ENCODE results near the gene ZYX. TPM values are rescaled to one million over a fixed set of nuclear protein-coding genes. Genes with fewer than 3 reads are reported as not detected.

Gene ZYX
- total RNA-seq, 1 experiment from 2014 or later = 145 TPM

- CTCF ChIA-PET = interaction anchor here (0.5 to 1.2 kb wide), 5 partner anchors 26 to 595 kb away, joined by 3 to 8 read pairs (median 4); no protein-coding TSS in a partner anchor
- BruUV-seq (replicated peaks) = no TSS peak
- POLR2A ChIA-PET (ENCODE audit: unreplicated experiment) = interaction anchor here (0.5 kb wide), 1 partner anchor 443 kb away, joined by 3 read pairs; no protein-coding TSS in a partner anchor
- Histone ChIP-seq H3K36me3 (ENCODE audit: low read depth) (0 out of 2 replicates have a peak, but pooled peaks cover 2% of the 10 kb centered on the region), H3F3A (ENCODE audit: insufficient read depth, low read depth) (peaks cover 9% of the 10 kb centered on the region; the same call in 1 of the 2 replicates), H3K4me3 (peak overlapping the region; percentile 96), H3K9me2 (ENCODE audit: insufficient read depth) (no peaks in the 10 kb centered on the region), H4K20me1 (ENCODE audit: insufficient read depth) (no peaks in the 10 kb centered on the region), H3K27ac (no peak overlapping the region), H3K4me2 (peak overlapping the region; percentile 98), H3K9me3 (ENCODE audit: insufficient read depth, low read depth) (no peaks in the 10 kb centered on the region), H3K4me1 (replicated peaks; ENCODE audit: insufficient read depth) (peaks cover 23% of the 10 kb centered on the region), H3K79me2 (ENCODE audit: low read depth) (peaks cover 25% of the 10 kb centered on the region), H2AFZ (peak overlapping the region; percentile 96), H3K27me3 (ENCODE audit: insufficient read depth, low read depth) (no peaks in the 10 kb centered on the region)
- no peak for DNase-seq
- intact Hi-C loops (cut with micrococcal nuclease; ENCODE audit: unreplicated experiment) = loop anchor here (2.0 to 5.0 kb wide), 4 partner anchors 87 to 191 kb away; partner anchors contain the start of gene CASP2
- TF ChIP-seq EZH2 (IDR thresholded peaks at IDR 0.05; ENCODE audit: low read depth) = no peak
- no peak for TF ChIP-seq CTCF (conservative IDR thresholded peaks at IDR 0.05)
These were observed 27.1 kb downstream of the ZYX start for GRCh38 chr7:143408252-143408685.

GRCh38 chr7:143408686-143409561 is 27.8 kb downstream of the ZYX start, which contains the start of gene EPHA1:
EPHA1 (minus strand) TSS chr7:143408856; CDS start chr7:143408805, 51 bp downstream.
- H3K9me2 ChIP-seq (ENCODE audit: insufficient read depth) = no peaks in the 10 kb centered on the region
- intact Hi-C loops (cut with micrococcal nuclease; ENCODE audit: unreplicated experiment) = loop anchor here (2.0 to 5.0 kb wide), 4 partner anchors 88 to 192 kb away; partner anchors contain the start of gene CASP2
- H3K4me2 ChIP-seq = peak within 1 kb of the TSS; percentile 98

More at GRCh38 chr7:143408686-143409561, 27.8 kb downstream of the ZYX start, which contains the start of gene EPHA1:
- peak; percentile 76 to 89 for DNase-seq
- Histone ChIP-seq H3K9me3 (ENCODE audit: insufficient read depth, low read depth) (no peaks in the 10 kb centered on the region), H3K4me1 (replicated peaks; ENCODE audit: insufficient read depth) (peaks cover 23% of the 10 kb centered on the region), H3K36me3 (ENCODE audit: low read depth) (no peaks in the 10 kb centered on the region), H3F3A (ENCODE audit: insufficient read depth, low read depth) (peaks cover 9% of the 10 kb centered on the region; the same call in 1 of the 2 replicates), H2AFZ (peak within 1 kb of the TSS; percentile 96), H3K27ac (peak within 1 kb of the TSS; percentile 33), H3K4me3 (peak within 1 kb of the TSS; percentile 96), H4K20me1 (ENCODE audit: insufficient read depth) (no peaks in the 10 kb centered on the region), H3K27me3 (ENCODE audit: insufficient read depth, low read depth) (no peaks in the 10 kb centered on the region), H3K79me2 (ENCODE audit: low read depth) (peaks cover 25% of the 10 kb centered on the region)
- no TSS peak for BruUV-seq (replicated peaks)
- TF ChIP-seq EZH2 (IDR thresholded peaks at IDR 0.05; ENCODE audit: low read depth) = no peak
- peak; percentile 83 for TF ChIP-seq CTCF (conservative IDR thresholded peaks at IDR 0.05)
- ChIA-PET POLR2A (ENCODE audit: unreplicated experiment) (no interaction called here), CTCF (interaction anchor here (0.5 to 0.8 kb wide), 4 partner anchors 27 to 595 kb away, joined by 3 to 8 read pairs (median 4); no protein-coding TSS in a partner anchor)
